ENCODE data around the gene SLC27A4. TPM values are rescaled to one million over a fixed set of nuclear protein-coding genes. Genes with fewer than 3 reads are reported as not detected.
"Not testable (repeated sequence)": the region's sequence is repeated elsewhere in the genome, so short reads cannot be mapped to it uniquely, and the experiment has no call there.

SLC27A4 gene
- total and polyA plus RNA-seq, 7 donors = 6.0 to 45.1 (median 12.2) TPM

DNA sequence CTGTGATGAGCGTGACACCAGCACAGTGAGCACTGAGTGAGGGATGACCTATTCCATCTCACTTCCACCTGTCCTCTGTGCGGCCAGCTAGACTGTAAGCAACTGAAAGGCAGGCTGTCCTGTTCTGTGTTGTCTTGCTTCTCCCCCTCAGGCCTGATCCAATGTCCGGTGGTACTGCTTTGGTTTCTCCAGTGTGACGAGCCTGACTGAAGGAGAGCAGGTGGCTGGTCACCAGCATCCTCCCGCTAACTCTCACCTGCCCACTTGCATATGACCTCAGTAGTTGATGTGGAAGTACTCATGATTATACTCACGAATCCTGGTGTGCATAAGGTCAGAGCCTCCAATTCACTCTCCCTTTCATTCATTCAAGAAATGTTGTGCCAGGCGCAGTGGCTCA lies 2.4 kb upstream of the SLC27A4 start:
- H3K4me1 ChIP-seq = peaks cover 0 to 18% (median 14%) of the 10 kb centered on the region in 4 donors
- H3K27ac ChIP-seq = no peak overlapping the region
- H3K9me3 ChIP-seq = no peaks in the 10 kb centered on the region
- H3K27me3 ChIP-seq = no peaks in the 10 kb centered on the region
- DNase-seq = no peak
- TF ChIP-seq EP300 (IDR thresholded peaks at IDR 0.05) (no peak), POLR2AphosphoS5 (IDR thresholded peaks at IDR 0.05) (no peak), POLR2A (IDR thresholded peaks at IDR 0.05) (no peak)
- WGBS, 2 donors = 92 to 94% methylated on average over 7 of the region's 7 CpGs
- no peak overlapping the region for H3K4me3 ChIP-seq
- peaks cover 0 to 20% (median 4%) of the 10 kb centered on the region in 4 donors for H3K36me3 ChIP-seq
- intact Hi-C loops (cut with DNase I) = no loop called here

DNA sequence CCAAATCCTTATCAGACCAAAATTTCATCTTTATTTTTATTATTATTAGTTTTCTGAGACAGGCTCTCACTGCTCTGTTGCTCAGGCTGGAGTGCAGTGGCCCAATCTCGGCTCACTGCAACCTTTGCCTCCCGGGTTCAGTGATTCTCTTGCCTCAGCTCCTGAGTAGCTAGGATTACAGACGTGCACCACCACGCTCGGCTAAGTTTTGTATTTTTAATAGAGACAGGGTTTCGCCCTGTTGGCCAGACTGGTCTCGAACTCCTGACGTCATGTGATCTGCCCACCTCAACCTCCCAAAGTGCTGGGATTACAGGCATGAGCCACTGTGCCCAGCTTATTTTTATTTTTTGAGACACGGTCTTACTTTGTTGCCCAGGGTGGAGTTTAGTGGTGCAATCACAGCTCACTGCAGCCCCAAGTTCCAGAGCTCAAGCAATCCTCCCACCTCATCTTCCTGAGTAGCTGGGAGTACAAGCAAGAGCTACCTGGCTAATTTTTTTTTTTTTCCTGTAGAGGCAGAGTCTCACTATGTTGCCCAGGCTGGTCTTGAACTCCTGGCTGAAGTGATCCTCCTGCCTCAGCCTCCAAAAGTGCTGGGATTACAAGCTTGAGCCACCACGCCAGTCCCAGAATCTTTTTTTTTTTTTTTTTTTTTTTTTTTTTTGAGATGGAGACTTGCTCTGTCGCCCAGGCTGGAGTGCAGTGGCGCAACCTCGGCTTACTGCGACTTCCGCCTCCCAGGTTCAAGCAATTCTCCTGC lies 1.3 kb upstream of the SLC27A4 start:
- peaks cover 0 to 18% (median 14%) of the 10 kb centered on the region in 4 donors for H3K4me1 ChIP-seq
- H3K27ac ChIP-seq; H3K27me3 ChIP-seq; H3K4me3 ChIP-seq; H3K9me3 ChIP-seq; intact Hi-C loops (cut with DNase I); DNase-seq: not testable (repeated sequence)
- peaks cover 0 to 20% (median 9%) of the 10 kb centered on the region in 4 donors for H3K36me3 ChIP-seq
- 93% methylated on average over 15 of the region's 15 CpGs for WGBS, 2 donors

DNA sequence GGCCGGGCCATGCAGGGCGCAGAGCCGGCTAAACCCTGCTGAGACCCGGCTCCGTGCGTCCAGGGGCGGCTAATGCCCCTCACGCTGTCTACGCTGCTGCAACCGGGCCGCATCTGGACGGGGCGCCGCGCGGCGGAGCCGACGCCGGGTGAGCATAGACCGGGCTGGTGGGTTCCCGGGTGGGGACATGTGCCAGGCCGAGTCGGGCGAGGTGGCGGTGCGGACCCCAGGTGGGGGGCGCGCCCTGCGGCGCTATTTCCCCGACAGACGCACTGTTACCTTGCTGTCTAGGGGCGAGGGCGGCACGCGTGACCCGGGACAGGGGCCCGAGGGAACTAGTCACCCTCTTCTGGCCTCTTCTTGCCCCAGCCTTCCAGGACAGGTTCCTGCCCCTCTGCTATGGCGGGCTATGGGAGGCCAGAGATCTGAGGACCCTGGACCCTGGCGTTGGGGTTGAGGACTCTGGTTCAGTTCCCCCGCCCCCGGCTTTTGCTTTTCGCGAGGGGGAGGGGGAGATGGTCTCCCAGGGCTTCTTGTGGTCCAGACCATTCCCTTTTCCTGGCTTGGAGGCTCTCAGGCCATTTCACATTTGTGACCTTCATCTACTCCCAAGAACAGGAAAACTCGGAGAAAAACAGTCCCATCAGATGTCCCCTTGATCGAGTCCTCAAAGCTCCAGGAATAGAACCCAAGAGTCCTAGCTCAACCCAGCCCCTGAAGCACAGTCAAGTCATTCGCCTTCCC lies 536 bp downstream of the SLC27A4 start:
- Histone ChIP-seq H3K4me1 (peaks cover 0 to 18% (median 14%) of the 10 kb centered on the region in 4 donors), H3K4me3 (peak overlapping the region; percentile 69 to 91 (median 86)), H3K27ac (peak overlapping the region; percentile 85 to 86 (median 85)), H3K9me3 (no peaks in the 10 kb centered on the region), H3K27me3 (no peaks in the 10 kb centered on the region), H3K36me3 (peaks cover 0 to 34% (median 24%) of the 10 kb centered on the region in 4 donors)
- TF ChIP-seq EP300 (IDR thresholded peaks at IDR 0.05) (no peak), POLR2A (IDR thresholded peaks at IDR 0.05) (no peak), POLR2AphosphoS5 (IDR thresholded peaks at IDR 0.05) (no peak)
- TF ChIP-seq, protein P1, sequence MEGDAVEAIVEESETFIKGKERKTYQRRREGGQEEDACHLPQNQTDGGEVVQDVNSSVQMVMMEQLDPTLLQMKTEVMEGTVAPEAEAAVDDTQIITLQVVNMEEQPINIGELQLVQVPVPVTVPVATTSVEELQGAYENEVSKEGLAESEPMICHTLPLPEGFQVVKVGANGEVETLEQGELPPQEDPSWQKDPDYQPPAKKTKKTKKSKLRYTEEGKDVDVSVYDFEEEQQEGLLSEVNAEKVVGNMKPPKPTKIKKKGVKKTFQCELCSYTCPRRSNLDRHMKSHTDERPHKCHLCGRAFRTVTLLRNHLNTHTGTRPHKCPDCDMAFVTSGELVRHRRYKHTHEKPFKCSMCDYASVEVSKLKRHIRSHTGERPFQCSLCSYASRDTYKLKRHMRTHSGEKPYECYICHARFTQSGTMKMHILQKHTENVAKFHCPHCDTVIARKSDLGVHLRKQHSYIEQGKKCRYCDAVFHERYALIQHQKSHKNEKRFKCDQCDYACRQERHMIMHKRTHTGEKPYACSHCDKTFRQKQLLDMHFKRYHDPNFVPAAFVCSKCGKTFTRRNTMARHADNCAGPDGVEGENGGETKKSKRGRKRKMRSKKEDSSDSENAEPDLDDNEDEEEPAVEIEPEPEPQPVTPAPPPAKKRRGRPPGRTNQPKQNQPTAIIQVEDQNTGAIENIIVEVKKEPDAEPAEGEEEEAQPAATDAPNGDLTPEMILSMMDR (IDR thresholded peaks at IDR 0.05) = no peak
- intact Hi-C loops (cut with DNase I) = loop anchor here (2.0 kb wide), 3 partner anchors 18 to 46 kb away; partner anchors contain the start of genes COQ4, TRUB2 and URM1
- 1% methylated on average over 48 of the region's 48 CpGs for WGBS, 2 donors
- no peak for DNase-seq

DNA sequence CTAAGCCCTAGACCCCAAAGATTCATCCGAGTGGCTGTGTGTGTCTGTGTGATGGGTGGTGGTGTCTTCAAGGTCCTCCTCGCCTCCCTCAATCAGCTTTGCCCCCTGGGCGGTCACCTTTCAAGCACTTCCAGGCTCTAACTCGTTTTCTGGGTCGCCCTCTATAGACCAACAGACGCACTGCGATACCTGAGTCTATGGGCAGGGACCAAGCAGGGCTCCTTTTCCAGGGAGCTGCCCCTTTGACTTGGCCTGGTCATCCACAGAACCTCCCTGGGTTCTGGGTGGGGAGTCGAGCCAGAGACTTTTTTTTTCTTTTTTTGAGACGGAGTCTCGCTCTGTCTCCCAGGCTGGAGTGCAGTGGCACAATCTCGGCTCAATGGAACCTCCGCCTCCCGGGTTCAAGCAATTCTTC lies 1.1 kb downstream of the SLC27A4 start:
- Histone ChIP-seq H3K4me3 (peak overlapping the region; percentile 69 to 91 (median 86)), H3K9me3 (no peaks in the 10 kb centered on the region), H3K4me1 (peaks cover 0 to 18% (median 14%) of the 10 kb centered on the region in 4 donors), H3K27me3 (no peaks in the 10 kb centered on the region), H3K27ac (peak overlapping the region; percentile 85 to 86 (median 85)), H3K36me3 (peaks cover 0 to 40% (median 28%) of the 10 kb centered on the region in 4 donors)
- WGBS, 2 donors = 25 to 32% methylated on average over 13 of the region's 13 CpGs
- DNase-seq = peak; percentile 80
- TF ChIP-seq, protein P1 (IDR thresholded peaks at IDR 0.05) = peak in 3 of 4 experiments; percentile 49 to 50 (median 49)
- TF ChIP-seq POLR2A (IDR thresholded peaks at IDR 0.05) = no peak
- intact Hi-C loops (cut with DNase I) = loop anchor here (2.0 kb wide), 3 partner anchors 19 to 47 kb away; partner anchors contain the start of genes COQ4, TRUB2 and URM1

DNA sequence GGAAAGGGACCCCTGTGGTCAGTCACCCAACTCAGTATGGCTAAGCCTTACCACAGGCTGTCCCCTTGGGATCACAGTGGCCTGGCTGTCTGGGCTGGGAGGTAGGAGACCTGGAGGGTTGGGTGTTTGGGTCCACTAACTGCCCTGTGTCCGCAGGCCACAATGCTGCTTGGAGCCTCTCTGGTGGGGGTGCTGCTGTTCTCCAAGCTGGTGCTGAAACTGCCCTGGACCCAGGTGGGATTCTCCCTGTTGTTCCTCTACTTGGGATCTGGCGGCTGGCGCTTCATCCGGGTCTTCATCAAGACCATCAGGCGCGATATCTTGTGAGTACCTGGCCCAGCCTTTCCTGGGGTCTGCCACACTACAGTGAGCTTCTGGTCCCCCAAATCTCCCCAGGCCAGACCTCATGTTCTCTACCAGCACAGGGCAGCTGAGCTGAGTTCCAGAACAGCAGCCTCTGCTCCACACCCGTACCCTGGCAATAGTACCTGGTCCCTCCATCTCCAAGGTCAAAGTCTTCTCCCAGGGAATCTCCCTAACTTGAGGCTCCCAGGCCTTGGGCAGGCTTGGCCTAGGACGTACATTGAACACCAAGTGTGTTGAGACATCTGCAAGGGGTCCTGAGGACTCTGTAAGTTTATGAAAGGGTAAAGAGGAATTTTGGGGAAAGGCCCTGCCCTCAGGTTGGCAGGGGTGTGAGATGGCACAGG lies 2.8 kb downstream of the SLC27A4 start:
- Histone ChIP-seq H3K27ac (no peak overlapping the region), H3K4me3 (no peak overlapping the region), H3K4me1 (peaks cover 0 to 18% (median 14%) of the 10 kb centered on the region in 4 donors), H3K36me3 (peaks cover 0 to 57% (median 39%) of the 10 kb centered on the region in 4 donors), H3K9me3 (no peaks in the 10 kb centered on the region), H3K27me3 (no peaks in the 10 kb centered on the region)
- DNase-seq = no peak
- intact Hi-C loops (cut with DNase I) = no loop called here
- WGBS, 2 donors = 83 to 92% methylated on average over 8 of the region's 8 CpGs
- TF ChIP-seq, protein P1 (IDR thresholded peaks at IDR 0.05) = no peak
- TF ChIP-seq POLR2A (IDR thresholded peaks at IDR 0.05) (no peak), POLR2AphosphoS5 (IDR thresholded peaks at IDR 0.05) (no peak), EP300 (IDR thresholded peaks at IDR 0.05) (no peak)
